ENCODE data around the gene UPP1.
"Not testable (repeated sequence)": the region's sequence is repeated elsewhere in the genome, so short reads cannot be mapped to it uniquely, and the experiment has no call there.

The UPP1 gene

GRCh38 chr7:48089046-48090003 lies at the start of gene UPP1:
UPP1 (plus strand) TSS chr7:48089265; CDS start chr7:48094784, 5,519 bp downstream.
- peak; percentile 75 for DNase-seq

GRCh38 chr7:48040944-48041652 lies 48.0 kb upstream of the UPP1 start:
- no peak for DNase-seq

GRCh38 chr7:48041653-48041970 lies 47.5 kb upstream of the UPP1 start:
- DNase-seq, result no peak

- no peak for DNase-seq
Observed at GRCh38 chr7:48042216-48042615, 46.8 kb upstream of the UPP1 start.

GRCh38 chr7:48042636-48043035 lies 46.4 kb upstream of the UPP1 start:
- DNase-seq, result no peak

GRCh38 chr7:48045195-48045765 lies 43.8 kb upstream of the UPP1 start:
- DNase-seq, result no peak

- DNase-seq, result no peak
Observed at GRCh38 chr7:48046458-48046857, 42.6 kb upstream of the UPP1 start.

GRCh38 chr7:48048113-48048512 lies 41.0 kb upstream of the UPP1 start:
- DNase-seq, result no peak

- DNase-seq, result no peak
Observed at GRCh38 chr7:48049850-48050249, 39.2 kb upstream of the UPP1 start.

GRCh38 chr7:48052748-48053147 lies 36.3 kb upstream of the UPP1 start:
- no peak for DNase-seq

GRCh38 chr7:48053736-48054135 lies 35.3 kb upstream of the UPP1 start:
- no peak for DNase-seq

GRCh38 chr7:48058990-48059389 lies 30.1 kb upstream of the UPP1 start:
- DNase-seq, result no peak

GRCh38 chr7:48059706-48060105 lies 29.4 kb upstream of the UPP1 start:
- DNase-seq, result no peak

GRCh38 chr7:48063985-48064384 lies 25.1 kb upstream of the UPP1 start:
- DNase-seq, result no peak

GRCh38 chr7:48067475-48067874 lies 21.6 kb upstream of the UPP1 start:
- DNase-seq, result no peak

GRCh38 chr7:48074204-48074654 lies 14.8 kb upstream of the UPP1 start:
- no peak for DNase-seq

- DNase-seq, result no peak
Observed at GRCh38 chr7:48077423-48077822, 11.6 kb upstream of the UPP1 start.

GRCh38 chr7:48078470-48078869 lies 10.6 kb upstream of the UPP1 start:
- no peak for DNase-seq

- DNase-seq, result not testable (repeated sequence)
Observed at GRCh38 chr7:48082378-48082777, 6.7 kb upstream of the UPP1 start.

- no peak for DNase-seq
Observed at GRCh38 chr7:48083114-48083830, 5.8 kb upstream of the UPP1 start.

GRCh38 chr7:48084727-48085432 lies 4.2 kb upstream of the UPP1 start:
- peak; percentile 67 for DNase-seq

- no peak for DNase-seq
Observed at GRCh38 chr7:48085433-48085791, 3.7 kb upstream of the UPP1 start.

- DNase-seq, result no peak
Observed at GRCh38 chr7:48085942-48086341, 3.1 kb upstream of the UPP1 start.

Data from activated naive CD4-positive, alpha-beta T cell treated with anti-CD3 and anti-CD28 coated beads, Interleukin-2, amount 50 U/mL, for 16 hours (primary cell).